Activated CD8-positive, alpha-beta memory T cell treated with anti-CD3 and anti-CD28 coated beads, Interleukin-2, amount 50 U/mL, for 1 hour (primary cell): ENCODE measurements around the gene NKD2.

Source experiments
- DNase-seq: peaks from one replicate; pipeline ENCODE4 v3.0.0-alpha.2; 2020; ENCODE audit errors: extremely low read depth

Gene NKD2

GRCh38 chr5:1030801-1031271 lies 22.2 kb downstream of the NKD2 start:
- DNase-seq = no peak

DNA sequence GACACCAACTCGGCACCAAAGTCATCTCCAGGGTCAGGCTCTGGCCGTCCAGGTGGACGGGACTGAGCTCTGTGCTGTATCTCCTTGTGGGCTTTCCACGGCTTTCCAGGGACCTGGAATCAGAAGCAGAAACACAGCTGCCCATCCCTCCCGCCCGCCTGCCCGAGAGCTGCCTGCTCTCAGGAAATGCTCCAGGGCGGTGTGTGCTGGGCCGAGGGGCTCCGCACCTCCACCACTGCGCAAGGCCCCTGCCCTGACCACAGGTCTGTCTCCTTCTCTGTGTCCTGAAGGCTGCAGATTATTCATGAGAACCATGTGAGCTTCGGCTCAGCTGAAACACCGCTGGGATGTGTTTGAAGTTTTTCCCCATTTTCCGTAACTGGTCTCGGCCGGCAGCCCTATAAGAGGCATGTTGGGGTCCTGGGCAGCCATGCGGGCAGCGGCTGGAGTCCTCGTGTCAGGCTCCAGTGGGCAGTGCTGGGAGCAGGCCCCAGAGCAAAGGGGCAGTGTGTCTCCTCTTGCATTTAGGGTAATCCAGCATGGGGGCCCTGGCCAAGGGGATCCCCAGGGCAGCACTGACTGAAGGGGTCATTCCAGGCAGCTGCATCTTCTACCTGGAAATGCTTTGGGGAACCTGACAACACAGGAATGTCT lies 22.8 kb downstream of the NKD2 start:
- DNase-seq = no peak

DNA sequence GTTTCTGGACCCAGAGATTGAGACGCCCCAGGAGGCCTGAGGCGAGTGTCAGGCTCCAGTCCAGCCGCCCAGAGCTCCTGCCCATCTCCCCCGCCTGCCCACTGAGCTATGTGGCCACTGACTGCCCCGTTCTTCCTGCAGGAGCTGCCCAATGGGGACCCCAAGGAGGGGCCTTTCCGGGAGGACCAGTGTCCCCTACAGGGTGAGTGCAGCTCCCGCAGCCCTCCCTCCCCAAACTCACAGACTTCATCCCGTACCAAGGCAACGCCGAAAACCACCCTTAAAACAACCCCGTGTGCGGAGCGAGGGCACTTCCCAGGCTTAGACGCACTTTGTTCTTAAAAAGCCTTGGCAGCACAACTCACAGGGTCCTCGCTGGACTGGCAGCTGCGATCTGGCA lies 23.4 kb downstream of the NKD2 start:
- no peak for DNase-seq

GRCh38 chr5:1032551-1033027 lies 24.0 kb downstream of the NKD2 start:
- no peak for DNase-seq

DNA sequence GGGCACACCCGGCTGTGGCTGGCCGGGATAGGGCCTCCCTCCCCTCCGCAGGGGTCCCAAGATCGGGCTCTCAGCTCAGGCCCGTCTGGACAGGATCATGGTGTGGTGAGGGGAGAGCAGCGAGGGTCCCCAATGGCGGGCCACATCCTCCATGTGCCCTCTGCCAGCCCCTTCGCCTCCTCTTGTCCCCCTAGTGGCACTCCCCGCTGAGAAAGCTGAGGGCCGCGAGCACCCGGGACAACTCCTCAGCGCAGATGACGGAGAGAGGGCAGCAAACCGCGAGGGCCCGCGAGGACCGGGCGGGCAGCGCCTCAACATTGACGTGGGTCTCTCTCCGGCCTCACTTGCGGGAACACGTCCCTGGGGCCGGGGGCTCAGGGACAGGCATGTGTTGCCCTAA lies 24.6 kb downstream of the NKD2 start:
- no peak for DNase-seq

DNA sequence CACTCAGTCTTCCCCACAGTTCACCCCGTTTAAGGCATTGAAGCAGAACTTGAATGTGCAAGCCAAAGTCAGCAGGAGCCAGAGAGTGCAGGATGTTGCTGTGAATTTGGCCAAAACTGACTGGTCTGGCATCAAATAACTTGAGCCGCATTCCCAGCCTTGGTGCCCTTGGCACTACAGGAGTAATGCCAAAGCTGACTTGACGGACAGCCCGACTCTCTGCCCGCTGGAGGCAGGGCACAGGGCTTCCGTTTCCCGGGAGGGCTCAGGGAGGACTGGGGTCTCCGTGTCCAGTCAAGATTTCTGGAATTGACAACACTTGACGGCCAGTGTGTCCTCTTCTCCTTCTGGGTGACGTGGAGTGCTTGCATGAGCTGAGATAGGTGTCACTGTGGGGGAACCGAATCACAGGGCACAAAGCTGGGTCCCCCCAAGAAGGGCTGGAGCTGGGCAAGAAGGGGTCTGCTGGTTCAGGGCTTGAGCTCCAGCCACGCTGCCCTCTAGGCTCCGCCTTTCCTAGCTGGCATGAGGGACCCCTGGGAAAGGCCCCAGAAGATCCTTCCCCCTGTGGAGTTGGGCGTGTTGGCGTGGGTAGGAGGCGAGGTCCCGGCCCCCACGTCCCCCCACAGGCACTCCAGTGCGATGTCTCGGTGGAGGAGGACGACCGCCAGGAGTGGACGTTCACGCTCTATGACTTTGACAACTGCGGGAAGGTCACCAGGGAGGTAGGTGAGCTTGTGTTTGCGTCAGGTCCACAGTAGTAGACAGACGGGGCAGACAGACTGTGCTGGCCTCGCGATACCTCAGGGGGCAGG lies 25.2 kb downstream of the NKD2 start:
- no peak for DNase-seq

DNA sequence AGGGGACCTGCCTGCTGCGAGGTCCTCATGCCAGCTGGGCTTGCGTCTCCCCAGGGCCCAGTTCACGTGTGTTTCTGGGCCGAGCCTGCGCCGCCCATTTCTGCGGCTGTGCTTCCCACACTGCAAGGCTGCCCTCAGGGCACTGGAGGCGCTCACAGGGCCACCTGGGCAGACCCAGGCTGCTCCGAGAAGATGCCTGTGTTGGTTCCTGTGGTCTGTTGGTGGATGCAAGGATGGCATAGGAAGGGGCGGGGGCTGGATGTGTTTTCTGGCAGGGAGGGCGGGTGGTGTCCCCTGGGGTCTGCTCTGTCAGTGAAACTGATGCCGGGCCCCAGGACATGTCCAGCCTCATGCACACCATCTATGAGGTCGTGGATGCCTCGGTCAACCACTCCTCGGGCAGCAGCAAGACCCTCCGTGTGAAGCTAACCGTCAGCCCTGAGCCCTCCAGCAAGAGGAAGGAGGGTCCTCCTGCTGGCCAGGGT lies 25.9 kb downstream of the NKD2 start:
- no peak for DNase-seq

DNA sequence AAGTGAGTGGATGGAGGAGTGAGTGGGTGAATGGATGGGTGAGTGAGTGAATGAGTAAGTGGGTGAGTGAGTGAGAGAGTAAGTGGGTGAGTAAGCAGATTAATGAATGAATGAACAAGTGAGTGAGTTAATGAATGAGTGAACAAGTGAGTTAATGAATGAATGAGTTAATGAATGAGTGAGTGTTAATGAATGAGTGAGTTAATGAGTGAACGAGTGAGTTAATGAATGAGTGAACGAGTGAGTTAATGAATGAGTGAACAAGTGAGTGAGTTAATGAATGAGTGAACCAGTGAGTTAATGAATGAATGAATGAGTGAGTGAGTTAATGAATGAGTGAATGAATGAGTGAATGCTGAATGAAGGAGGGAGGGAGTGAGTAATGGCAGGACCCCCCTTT lies 26.4 kb downstream of the NKD2 start:
- DNase-seq = no peak

GRCh38 chr5:1035421-1036405 lies 27.1 kb downstream of the NKD2 start:
- DNase-seq = no peak

- no peak for DNase-seq
These were observed 28.0 kb downstream of the NKD2 start for GRCh38 chr5:1036504-1037122.

- no peak for DNase-seq
These were observed 28.6 kb downstream of the NKD2 start for GRCh38 chr5:1037123-1037670.

- no peak for DNase-seq
These were observed 29.2 kb downstream of the NKD2 start for GRCh38 chr5:1037671-1038416.

- no peak for DNase-seq
These were observed 30.0 kb downstream of the NKD2 start for GRCh38 chr5:1038417-1039209.

- DNase-seq = no peak
These were observed 30.6 kb downstream of the NKD2 start for GRCh38 chr5:1039210-1039548.

- DNase-seq = no peak
These were observed 31.2 kb downstream of the NKD2 start for GRCh38 chr5:1039706-1040260.

GRCh38 chr5:1040571-1040970 lies 32.0 kb downstream of the NKD2 start:
- DNase-seq = no peak

- DNase-seq = no peak
These were observed 32.9 kb downstream of the NKD2 start for GRCh38 chr5:1041225-1042143.

DNA sequence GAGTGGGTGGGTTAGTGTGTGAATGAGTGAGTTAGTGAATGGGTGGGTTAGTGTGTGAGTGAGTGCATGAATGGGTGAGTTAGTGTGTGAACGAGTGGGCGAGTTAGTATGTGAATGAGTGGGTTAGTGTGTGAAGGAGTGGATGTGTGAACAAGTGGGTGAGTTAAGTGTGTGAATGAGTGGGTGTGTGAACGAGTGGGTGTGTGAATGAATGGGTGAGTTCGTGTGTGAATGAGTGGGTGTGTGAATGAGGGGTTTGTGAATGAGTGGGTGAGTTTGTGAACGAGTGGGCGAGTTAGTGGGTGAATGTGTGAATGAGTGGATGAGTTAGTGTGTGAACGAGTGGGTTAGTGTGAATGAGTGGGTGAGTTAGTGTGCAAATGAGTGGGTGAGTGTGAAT lies 34.0 kb downstream of the NKD2 start:
- no peak for DNase-seq
